GM10266 (cell line): ENCODE data around the gene GALNT13.

Experiments
- DNase-seq: peaks from one replicate; pipeline ENCODE4 v3.0.0; 2012; ENCODE audit errors: extremely low spot score
- CTCF ChIP-seq: IDR thresholded peaks from 2 replicates; pipeline ENCODE4 v1.5.1; 2012; ENCODE audit warnings: mild to moderate bottlenecking, low read depth; ENCODE audit not compliant: control insufficient read depth, insufficient read depth; ENCODE audit errors: missing control alignments

The GALNT13 gene

DNA sequence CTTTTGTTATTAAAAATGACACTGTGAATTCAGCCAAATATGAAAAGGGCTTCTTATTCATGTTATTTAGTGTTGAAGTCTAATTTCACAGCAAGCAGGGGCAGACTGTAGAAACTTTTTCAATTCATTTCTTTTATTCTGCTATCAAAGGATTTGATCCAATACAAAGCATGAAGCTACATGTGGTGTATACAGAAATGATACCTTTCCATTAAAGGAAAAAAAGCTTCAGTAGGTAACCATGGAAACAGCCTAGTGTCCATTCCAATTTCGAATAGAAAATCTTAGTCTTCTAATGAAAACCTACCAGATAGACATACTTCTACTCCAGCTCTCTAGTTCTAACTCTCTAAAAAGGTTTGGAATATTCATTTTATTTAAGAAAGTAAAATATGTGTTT lies 550.5 kb downstream of the GALNT13 start:
- DNase-seq = no peak

DNA sequence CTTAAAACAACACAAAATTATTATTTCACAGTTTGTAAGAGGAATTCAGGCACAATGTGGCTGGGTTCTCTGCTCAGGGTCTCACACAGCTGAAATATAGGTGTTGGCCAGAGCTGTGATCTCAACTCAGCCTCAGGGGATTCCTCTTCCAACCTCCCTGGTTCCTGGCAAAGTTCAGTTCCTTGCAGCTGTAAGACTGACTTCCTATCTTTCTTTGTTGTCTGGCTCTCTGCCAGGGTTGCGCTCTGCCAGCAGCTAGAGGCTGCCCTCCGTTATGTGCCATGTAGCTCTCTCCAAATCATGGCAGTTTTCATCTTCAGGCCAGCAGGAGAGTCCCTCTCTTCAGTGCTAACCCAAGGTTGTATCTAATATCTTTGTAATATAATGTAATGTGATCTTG lies 554.3 kb downstream of the GALNT13 start:
- no peak for DNase-seq
- TF ChIP-seq CTCF = no peak

More for the DNA sequence above, 550.5 kb downstream of the GALNT13 start:
- no peak for TF ChIP-seq CTCF

- no peak for TF ChIP-seq CTCF
- DNase-seq = no peak
Observed at GRCh38 chr2:154427453-154427852, 555.7 kb downstream of the GALNT13 start.

DNA sequence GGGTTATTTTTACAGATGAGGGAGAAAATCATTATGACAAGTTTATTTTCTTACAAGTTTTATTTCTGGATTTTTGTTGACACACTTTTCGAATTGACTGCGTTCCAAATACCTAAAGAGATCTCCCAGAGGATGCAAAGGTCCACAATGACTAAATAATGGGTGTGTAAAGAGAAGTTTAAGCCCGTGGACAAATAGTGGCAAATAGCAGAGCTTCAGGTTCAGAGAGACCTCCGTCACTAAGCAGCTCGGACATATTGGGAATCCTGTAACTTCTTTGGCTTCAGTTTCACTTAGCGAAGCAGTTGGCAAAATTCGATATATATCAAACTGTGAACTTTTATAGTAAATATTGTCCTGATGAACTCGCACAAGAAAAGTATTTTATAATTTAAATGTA lies 556.3 kb downstream of the GALNT13 start:
- no peak for TF ChIP-seq CTCF
- DNase-seq = no peak

GRCh38 chr2:154433010-154433409 lies 561.3 kb downstream of the GALNT13 start:
- no peak for TF ChIP-seq CTCF
- no peak for DNase-seq

DNA sequence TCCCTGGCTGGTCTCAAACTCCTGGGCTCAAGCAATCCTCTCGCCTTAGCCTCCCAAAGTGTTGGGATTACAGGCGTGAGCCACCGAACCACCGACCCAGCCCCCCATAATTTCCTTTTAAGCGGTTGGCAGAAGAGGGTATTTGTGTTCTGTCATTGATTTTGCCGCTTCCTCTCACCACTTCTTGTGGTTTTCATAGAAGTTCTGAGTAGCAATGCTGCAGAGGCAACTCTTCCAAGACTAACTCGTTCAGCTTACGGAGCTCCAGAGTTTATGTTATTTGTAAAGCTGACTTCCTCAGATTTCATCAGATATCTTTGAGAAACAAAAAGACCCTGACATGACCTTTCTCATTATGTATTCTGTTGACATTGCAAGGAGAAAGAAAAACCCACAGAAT lies 565.4 kb downstream of the GALNT13 start:
- no peak for DNase-seq
- TF ChIP-seq CTCF = no peak

DNA sequence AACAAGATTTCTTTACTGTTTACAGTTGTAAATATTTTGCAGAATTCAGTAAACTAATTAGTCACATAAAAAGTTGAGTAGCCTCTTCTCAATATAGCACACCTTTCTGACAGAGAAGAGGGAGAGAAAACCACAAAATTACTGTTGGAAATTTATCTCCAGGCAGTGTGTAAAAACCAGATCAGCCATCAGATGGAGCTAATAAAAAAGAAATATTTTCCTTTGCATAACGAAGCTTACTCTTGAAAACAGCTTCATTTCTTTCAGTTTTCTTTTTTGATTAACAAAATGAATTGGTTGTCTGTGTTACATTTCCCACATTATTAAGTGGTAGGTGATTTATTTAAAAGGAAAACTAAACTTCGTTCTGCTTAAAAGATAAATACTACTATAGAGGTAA lies 567.4 kb downstream of the GALNT13 start:
- no peak for DNase-seq
- TF ChIP-seq CTCF = peak; percentile 19
